ENCODE results near the gene FLNB.

- TF ChIP-seq CTCF (IDR thresholded peaks at IDR 0.05) (no peak), POLR2A (IDR thresholded peaks at IDR 0.05) (no peak)
These were observed 87.4 kb downstream of the FLNB start for GRCh38 chr3:58095603-58096138.
